ENCODE measurements around the gene OR13C9.
"Not testable (repeated sequence)": the region's sequence is repeated elsewhere in the genome, so short reads cannot be mapped to it uniquely, and the experiment has no call there.

DNA sequence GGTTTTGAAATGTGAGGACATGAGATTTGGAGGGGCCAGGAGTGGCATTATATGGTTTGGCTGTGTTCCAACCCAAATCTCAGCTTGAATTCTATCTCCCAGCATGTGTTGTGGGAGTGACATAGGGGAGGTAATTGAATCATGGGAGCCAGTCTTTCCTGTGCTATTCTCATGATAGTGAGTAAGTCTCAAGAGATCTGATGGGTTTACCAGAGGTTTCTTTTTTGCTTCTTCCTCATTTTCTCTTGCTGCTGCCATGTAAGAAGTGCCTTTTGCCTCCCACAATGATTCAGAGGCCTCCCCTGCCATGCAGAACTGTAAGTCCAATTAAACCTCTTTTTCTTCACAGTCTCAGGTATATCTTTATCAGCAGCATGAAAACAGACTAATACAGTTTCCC lies 8.0 kb upstream of the OR13C9 start:
- TF ChIP-seq POLR2AphosphoS5, POLR2A (IDR thresholded peaks at IDR 0.05): not testable (repeated sequence)
- TF ChIP-seq, protein P1, sequence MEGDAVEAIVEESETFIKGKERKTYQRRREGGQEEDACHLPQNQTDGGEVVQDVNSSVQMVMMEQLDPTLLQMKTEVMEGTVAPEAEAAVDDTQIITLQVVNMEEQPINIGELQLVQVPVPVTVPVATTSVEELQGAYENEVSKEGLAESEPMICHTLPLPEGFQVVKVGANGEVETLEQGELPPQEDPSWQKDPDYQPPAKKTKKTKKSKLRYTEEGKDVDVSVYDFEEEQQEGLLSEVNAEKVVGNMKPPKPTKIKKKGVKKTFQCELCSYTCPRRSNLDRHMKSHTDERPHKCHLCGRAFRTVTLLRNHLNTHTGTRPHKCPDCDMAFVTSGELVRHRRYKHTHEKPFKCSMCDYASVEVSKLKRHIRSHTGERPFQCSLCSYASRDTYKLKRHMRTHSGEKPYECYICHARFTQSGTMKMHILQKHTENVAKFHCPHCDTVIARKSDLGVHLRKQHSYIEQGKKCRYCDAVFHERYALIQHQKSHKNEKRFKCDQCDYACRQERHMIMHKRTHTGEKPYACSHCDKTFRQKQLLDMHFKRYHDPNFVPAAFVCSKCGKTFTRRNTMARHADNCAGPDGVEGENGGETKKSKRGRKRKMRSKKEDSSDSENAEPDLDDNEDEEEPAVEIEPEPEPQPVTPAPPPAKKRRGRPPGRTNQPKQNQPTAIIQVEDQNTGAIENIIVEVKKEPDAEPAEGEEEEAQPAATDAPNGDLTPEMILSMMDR (IDR thresholded peaks at IDR 0.05) = not testable (repeated sequence)
